NCI-H187 treated with DMSO at 0.1 percent for 48 hours (cell line): ENCODE measurements around the gene NKX6-2.

Experiments used
- DNase-seq: peaks from one replicate; lab custom pipeline; 2025; lab: John Stamatoyannopoulos, UW

Gene NKX6-2

DNA sequence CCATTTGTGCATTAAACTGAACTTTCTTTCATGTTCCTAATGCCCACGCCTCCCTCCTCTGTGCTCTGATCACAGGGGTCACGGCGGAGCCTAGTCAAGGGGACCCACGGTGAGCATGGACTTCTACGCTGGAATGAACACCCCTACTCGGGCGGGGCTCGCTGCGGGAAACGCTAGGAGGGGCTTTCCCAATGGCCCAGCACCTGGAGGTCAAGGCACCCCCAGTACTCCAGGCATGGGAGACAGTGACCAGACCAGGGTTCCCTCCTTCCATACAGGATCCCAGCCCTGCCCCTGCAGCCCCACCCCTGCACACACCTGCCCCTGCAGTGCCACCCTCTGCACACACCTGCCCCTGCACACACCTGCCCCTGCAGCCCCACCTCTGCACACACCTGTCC, 27.1 kb upstream of the NKX6-2 start:
- no peak for DNase-seq

DNA sequence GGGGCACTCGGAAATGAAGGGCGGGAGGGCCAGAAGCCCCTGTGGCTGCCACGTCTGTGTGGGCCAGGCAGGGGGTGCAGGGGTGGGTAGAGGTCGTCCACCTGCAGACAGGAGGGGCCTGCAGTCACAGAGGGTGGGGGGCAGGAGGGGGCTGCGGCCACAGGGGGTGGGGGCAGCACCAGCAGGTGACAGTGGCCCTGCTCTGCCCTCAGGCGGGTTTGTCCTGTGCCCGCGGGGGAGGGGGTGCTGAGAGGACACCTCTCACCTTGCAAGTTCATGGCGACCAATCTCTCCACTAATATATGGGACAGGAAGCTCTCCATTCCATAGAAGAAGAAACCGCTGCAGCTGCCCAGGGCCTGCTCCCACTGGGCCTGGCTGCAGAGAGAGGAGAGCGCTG, 26.6 kb upstream of the NKX6-2 start:
- DNase-seq: no peak

DNA sequence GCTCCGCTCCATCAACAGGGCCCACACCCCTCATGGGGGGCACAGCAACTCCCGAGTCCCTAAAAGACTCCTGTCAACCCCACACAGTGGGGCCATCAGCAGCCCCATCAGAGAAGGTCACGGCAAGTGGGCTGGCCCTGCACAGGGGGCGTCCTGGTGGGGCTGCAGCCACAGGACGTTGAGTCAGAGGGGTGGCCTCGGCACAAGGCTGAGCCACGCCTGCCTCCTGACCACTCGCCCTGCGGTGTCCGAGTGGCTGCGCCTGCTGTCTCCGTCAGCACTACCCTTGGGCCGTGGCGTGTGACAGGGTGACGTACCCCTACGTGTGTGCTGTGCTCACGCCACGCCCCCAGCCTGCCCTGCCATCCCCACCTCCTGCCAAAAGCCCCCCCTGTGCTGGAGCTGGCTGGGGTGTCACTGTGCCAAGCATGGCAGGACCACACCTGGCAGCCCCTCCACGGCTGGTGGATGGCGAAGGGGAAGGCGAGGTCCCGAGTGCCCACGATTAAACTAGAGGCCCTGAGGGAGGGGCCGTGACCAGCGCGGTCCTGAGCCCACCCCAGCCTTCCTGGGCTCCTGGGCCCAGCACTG, 26.0 kb upstream of the NKX6-2 start:
- DNase-seq: no peak

DNA sequence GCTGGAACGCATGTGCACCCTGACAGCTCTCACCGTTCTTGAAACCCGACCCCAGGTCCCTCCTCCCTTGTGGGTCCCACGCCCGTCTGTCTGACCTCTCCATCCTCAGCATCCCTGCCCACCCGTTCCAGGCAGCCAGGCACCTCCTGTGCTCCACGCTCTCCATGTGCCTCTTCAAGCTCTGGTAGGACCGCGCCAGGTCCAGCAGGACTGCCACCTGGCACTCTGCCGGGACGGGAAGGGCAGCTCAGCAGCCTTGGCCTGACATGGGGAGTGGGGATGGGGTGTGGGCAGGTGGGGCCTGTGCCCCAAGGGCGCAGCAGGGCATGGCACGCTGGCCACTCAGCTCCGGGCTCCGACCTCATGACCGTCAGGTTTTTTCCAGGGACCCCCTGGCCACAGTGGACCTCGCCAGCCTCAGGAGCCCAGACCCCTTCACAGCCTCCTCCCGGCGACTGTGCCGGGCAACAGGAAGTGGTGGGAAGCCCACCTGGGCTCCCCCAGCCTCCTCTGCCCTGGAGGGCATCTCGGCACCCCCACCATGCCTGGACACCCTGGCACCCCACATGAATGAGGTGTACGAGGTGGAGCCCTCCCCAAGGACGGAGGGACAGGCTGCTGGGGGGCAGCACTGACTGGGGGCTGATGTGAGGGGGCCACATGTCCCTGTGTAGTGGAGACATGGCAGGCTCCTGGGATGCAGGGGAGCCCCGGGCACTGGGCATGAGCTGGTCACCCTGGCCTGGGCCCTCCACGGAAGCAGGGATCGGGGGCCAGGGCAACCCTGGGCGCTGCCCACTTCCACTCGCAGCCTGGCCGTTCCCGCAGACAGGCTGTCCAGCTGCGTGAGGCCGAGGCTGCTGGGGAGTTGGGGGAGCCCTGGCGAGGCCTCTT, 25.1 kb upstream of the NKX6-2 start:
- no peak for DNase-seq

DNA sequence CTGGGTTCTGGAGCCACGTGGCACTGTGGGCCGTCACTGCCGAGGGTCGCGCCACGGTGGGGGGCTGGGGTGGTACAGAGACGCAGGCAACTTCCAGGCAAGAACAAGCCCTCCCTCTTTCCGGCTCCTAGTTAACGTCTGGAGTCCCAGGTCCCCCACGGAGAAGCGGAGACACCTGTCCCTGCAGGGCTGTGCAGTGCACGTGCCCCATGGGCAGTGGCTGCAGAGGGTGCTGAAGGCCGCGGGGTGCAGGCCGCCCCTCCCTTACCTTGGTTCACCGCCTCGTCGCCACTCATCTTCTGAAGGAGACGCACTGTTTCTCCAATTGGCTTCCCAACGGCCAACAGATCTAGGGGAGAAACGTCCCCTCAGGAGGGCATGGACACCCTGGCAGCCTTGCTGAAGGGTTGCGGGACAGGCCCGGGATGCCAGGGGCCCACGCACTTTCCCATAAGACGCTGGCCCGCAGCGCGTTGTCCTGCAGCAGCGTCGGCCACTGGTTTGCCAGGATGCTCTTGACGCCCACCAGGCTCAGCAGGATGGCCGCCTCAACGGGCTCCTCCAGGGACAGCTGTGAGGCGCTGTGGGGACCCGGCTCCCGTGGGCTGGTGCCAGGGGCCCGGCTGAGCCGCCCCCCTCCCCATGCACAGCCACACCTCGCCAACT, 24.3 kb upstream of the NKX6-2 start:
- DNase-seq: no peak

DNA sequence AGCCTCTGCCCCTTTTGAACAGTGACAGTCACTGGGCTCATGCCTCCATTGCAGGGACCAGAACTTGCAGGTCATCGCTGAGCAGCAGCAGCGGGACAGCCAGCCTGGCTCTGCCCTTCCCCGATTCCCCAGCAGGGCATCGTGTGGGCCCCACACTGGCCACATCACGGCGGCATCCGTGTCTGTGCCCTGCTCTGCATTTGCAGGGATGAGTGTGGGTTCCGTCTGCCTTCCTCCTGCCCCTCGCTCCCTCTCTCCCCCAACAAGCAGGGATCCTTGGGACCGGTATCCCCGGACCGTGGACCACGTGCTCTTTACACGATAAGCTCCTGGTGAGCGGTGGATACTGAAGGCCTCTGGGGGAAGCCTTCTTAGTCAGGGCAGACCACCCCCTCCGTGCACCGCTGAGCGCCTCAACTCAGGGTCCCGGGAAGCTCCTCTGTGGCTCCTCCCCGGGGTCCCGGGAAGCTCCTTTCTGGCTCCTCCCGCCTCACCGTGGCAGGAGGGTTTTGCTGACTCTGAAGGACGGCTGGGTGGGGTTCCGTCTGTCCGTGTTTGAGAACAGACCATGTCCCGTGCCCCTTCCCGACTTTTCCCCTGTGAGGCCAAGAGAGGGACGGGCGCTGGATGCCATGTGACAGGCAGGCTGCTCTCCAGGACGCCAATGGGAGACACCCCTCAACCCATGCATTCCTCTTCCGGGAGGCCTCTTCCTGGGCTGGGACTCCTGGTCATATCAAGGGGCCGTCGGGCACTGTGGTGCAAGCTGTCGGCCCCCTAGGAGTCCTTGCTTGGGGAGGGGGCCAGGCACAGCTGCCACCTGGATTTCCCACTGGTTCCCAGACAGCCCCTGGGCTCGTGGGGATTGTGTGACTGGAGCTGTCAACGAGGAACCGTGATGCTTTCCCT, 23.5 kb upstream of the NKX6-2 start:
- no peak for DNase-seq

DNA sequence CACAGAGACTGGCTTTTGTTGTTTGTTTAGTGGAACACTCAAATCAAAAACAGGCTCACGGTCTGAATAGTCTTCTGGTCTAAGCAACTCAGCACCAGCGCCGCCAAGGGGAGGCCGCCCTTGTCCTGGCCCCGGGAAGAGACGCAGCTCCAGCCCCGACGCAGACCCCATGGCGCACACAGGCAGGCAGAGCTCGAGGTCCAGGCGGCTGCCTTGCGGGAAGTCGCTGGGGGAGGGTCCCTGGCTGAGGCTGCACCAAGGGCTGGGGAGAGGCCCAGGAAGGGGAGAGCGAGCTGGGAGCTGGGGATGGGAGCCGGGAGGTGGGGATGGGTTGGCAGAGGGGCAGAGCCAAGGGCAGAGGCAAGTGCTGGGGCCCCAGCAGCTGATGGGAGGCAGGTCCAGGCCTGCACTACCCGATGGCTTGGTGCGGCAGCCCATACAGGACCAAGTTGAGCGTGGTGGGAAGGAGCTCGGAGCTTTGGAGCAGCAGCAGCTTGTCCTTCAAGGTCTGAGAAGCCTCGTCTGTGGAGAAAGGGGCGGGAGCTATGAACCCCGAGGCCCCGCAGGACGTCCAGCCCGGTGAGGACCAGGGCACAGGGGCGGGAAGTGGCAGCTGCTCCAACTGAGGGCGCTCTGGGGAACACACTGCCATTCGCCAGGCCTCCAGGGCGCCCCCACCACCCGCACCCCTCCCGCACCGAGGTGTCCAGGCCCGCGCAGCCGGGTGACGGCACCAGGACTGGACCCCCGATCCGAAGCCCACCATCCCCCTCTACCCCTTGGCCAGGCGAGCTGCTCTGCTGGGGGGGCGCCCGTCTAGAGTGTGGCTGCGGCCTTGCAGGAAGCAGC, 22.7 kb upstream of the NKX6-2 start:
- DNase-seq: no peak

DNA sequence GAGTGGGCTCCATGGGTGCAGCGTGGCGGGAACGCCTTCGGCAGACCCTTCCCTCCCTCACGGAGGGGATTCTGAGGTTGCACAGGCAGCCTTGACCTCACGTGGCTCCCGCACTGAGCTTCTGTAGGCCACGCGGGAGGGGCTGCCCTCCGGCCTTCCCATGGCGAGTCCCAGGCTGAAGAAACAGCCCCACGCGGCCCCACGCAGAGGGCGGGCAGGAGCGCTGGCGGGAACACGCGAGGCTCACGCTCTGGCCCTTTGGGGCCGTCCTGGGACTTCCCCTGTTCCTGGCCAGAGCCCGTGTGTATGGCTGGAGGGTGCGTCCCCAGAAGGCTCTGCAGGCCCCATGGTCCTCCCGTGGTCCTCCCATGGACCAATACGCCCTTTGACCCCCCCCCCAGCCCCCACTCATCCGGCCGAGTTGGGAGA, 21.7 kb upstream of the NKX6-2 start:
- DNase-seq: no peak

DNA sequence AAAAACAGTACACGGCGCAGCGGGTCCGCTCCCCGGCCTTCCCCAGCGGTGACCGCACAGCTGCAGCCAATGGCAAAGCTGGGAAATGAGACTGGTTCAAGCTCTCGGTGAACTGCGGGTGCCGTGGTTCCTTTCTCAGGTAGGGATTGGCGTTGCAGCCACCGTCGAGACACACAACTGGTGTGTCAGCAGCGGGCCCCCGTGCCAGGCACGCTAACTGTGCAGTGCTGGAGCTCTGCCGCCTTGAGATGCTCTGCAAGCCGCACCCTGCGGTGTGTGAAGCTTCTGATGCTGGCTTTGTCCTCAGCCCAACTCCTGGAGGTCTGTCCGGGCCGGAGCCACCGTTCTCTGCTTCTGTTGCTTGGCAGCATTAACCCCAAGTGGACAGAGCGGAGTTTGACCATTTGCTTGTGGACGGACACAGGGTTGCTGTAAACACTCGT, 20.6 kb upstream of the NKX6-2 start:
- DNase-seq: no peak

DNA sequence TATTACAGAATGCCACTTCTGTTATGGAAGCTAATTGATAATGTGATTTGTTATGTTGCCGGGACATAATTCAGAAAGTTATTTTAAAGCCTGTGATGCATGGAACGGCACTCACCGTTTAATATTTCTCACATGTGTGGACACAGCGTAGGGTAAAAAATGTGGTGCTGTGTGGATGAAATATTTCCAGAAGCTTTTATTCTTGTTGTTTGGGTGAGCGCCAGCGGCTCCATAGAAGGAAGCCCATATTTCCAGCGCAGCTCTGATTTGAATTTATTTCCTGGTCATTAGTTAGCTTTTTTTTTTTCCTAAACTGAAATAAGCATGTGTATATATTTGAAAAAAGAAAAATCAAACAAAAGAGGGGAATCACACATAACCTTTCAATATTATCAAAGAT, 20.2 kb upstream of the NKX6-2 start:
- DNase-seq: no peak

DNA sequence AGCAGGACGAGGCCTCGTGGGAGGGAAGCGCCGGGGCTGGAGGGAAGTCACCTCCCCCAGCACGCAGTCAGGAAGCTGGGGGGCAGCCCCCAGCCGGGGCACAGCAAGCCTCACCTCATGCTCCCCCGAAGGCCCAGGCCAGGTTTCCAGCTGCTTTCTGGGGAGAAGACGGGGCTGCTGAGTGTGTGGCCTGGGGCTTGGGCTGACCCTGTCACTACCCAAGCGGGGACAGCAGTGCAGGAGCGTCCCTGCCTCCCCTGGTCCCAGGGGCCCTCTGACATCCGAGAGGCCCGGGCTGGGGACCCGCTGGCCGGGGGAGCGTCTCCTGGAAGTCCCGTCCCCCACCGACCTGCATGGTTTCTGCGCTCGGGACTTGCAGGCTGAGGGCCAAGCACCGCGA, 19.7 kb upstream of the NKX6-2 start:
- DNase-seq: no peak

DNA sequence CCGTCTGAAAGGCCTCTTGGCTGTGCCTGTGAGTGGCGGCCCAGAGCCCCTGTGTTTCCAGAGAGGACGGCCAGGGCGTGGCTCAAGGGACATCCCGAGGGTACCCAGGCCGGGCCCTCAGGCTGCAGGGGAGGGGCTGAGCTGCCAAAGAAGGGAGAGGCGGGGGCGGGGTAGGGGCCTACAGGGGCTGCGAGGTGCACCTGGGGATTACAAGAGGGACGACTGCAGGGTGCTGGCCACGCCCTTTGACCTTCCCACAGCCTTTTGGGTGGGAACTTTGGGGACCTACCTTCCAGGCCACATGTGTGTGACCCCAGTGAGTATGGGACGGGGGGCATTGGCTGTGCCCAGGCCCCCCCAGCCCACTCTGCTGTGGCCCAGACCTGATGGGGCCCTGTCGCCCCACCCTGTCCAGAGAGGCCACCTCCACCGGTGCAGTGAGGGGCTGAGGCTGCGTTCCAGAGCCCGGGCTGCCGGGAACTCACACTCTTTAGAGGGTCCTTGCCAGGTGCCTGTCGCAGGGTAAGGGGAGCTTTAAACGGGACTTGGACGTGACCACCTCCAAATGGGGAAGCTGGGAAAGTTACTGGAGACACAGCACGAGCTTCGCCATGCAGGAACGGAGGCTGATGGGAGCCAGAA, 19.0 kb upstream of the NKX6-2 start:
- DNase-seq: no peak

DNA sequence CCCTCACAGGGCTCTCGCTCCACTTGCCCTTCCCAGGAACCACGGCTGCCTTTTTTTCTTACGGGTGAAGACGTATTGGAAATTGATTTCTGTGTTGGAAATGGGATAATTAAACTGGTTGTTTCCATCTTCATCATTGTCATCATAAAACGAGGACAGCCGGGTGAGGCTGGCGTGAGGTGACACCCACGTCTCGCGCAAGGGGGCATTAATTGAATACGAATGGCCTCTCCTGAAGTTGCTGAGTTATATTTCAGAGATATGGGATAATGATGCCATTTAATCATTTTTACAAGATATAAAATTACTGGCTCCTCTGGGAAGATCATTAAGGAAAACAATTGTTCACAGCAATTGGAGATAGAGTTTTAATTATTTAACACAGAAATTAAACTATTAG, 18.3 kb upstream of the NKX6-2 start:
- no peak for DNase-seq

DNA sequence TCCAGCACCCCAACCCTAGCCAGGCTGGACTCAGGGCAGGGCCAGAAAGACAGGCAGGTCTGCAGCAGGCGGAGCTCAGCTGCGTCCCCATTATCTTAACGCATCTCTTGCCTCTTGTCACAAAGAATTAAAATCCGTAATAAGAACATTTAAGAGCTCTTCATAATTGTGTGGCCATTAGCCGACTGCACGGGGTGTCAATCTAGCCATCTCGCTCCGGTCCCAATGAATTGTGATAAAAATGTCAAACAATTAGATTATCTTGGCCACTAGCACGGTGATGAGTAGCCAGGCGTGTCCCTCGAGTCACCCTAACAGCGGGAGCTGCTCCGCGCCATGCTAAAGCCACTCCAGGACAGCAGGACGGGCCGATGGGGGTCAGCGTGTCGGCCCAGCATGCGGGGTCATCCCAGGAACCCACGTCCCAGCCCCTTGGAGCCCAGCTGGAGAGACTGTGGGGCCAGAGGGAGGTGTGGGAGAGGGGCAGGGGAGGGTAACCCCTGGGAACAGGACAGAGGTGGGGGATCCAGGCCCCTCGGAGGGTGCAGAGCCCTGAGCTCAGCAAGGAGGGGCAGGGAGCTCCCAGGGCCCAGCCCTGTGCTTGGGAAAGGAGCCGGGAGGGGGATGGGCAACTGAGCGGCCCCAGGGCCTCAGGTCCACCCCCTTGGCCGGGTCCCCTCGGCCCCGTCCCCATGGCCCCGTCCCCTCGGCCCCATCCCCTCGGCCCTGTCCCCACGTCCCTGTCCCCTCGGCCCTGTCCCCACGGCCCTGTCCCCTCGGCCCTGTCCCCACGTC, 17.7 kb upstream of the NKX6-2 start:
- no peak for DNase-seq

DNA sequence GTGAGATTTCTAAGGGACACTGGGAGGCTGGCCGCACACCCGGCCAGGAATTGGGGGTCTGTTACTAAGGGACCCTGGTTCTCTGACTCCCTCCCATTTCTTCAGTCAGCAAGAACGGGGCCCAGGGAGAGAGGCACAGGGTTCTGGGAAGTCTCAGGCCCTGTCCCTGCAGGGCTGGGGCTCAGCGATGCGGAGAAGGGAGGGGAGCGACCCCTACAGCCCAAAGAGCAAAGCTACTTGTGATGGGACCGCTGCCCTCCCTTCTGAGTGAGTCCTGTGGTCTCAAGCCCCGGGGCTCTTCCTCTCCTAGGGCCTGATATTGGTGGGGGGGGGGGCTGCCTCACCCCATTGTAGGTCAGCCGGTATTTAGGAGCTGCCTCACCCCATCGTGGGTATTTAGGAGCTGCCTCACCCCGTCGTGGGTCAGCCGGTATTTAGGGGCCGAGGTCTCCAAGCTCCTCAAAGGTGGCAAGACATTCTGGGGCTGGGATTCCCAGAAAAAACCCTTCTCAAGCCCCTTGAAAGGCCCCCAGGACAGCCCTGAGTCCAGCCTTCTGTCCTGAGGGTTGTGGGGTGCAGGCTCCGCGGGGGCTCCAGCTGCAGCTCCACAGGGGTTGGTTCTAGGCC, 16.9 kb upstream of the NKX6-2 start:
- no peak for DNase-seq

DNA sequence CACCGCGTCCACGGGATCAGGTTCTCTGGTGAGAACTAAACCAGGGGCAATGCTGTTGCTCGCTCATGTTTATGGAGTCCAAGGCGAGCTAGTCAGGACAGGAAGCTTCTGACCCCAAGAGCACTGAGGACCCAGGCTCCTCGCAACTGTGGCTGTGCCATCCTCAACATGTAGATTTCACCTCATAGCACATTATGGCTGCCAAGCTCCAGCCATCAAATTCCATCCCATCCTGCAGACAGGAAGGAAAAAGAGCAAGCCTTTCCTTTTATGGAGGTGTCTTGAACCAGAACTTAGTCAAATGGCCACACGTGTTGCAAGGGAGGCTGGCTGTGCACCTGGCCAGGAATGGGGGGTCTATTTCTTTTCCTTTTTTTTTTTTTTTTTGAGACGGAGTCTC, 16.1 kb upstream of the NKX6-2 start:
- no peak for DNase-seq

DNA sequence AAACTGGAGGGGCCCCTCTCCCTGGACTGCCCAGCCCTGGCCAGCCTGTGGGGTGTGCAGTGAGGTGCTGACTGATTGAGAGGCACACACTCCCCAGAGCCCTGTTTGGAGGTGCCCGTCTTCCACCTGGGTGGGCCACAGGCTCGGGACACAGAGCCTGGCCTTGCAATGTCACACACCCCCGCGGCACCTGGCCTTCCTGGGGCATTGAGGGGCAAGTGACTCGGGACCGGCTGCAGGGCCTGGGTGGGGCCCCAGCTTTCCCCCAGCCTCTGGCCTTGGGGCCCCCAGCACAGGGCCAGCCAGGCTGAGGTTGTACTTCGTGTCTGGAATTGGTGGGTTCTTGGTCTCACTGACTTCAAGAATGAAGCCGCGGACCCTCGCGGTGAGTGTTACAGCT, 13.9 kb upstream of the NKX6-2 start:
- DNase-seq: no peak

DNA sequence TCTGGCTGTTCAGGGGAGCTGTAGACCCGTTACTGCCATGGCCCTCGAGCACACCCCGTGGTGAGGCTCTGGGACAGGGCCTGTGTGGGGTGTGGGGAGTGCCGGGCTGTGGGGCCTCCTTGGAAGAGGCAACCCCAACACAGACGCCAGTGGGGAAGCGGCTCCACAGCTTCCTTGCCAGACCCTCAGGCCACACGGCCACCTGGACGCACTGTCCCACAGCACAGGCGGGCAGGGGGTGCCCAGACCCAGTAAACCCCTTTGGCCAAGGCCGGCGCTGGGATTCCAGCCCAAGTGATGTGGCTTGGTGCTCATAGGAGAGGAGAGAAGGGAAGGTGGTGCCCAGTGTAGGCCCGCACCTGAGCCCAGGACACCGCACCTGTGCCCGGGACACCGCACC, 12.9 kb upstream of the NKX6-2 start:
- no peak for DNase-seq

DNA sequence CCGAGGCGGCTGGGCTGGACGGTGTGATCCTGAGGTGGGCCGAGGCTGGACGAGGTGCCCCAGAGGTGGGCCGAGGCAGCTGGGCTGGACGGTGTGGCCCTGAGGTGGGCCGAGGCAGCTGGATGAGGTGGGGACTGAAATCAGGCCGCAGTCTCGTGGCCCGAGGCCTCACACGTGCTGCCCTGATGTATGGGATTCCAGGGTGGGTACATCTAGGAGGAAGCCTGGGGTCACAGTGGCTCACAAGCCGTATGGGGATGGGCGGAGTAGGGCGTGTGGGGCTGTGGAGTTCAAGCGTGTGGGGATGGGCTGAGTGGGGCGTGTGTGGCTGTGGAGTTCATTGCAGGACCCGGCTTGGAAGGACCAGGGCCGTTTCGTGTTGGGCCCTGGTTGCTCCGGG, 12.5 kb upstream of the NKX6-2 start:
- DNase-seq: no peak
